ENCODE results near the gene RNF25. TPM values are rescaled to one million over a fixed set of nuclear protein-coding genes. Genes with fewer than 3 reads are reported as not detected.

Gene RNF25
- total RNA-seq, 1 donor from 2014 or later: 15.3 TPM

- DNase-seq (ENCODE audit: missing footprints) (no peak), ATAC-seq (no peak)
- intact Hi-C loops (cut with DNase I): no loop called here
These were observed 29.0 kb downstream of the RNF25 start for GRCh38 chr2:218642786-218643185.

GRCh38 chr2:218642121-218642656 is 29.6 kb downstream of the RNF25 start:
- no peak for ATAC-seq
- DNase-seq (ENCODE audit: missing footprints): no peak
- intact Hi-C loops (cut with DNase I): no loop called here

GRCh38 chr2:218638372-218638771 is 33.4 kb downstream of the RNF25 start:
- no peak for DNase-seq (ENCODE audit: missing footprints)
- no peak for ATAC-seq

GRCh38 chr2:218635719-218636118 is 36.1 kb downstream of the RNF25 start:
- ATAC-seq: no peak
- no peak for DNase-seq (ENCODE audit: missing footprints)
- intact Hi-C loops (cut with DNase I): no loop called here

More at GRCh38 chr2:218638372-218638771, 33.4 kb downstream of the RNF25 start:
- intact Hi-C loops (cut with DNase I): no loop called here

- DNase-seq (ENCODE audit: missing footprints): no peak
- intact Hi-C loops (cut with DNase I): no loop called here
- ATAC-seq: no peak
These were observed 40.0 kb downstream of the RNF25 start for GRCh38 chr2:218631837-218632236.

- ATAC-seq (peak; percentile 16), DNase-seq (ENCODE audit: missing footprints) (no peak)
- intact Hi-C loops (cut with DNase I): no loop called here
These were observed 43.9 kb downstream of the RNF25 start for GRCh38 chr2:218627939-218628338.

GRCh38 chr2:218626369-218626768 is 45.4 kb downstream of the RNF25 start:
- no peak for ATAC-seq
- no peak for DNase-seq (ENCODE audit: missing footprints)
- intact Hi-C loops (cut with DNase I): no loop called here

- DNase-seq (ENCODE audit: missing footprints) (no peak), ATAC-seq (no peak)
- intact Hi-C loops (cut with DNase I): no loop called here
These were observed 48.5 kb downstream of the RNF25 start for GRCh38 chr2:218623366-218623705.

- DNase-seq (ENCODE audit: missing footprints) (no peak), ATAC-seq (peak; percentile 31)
- intact Hi-C loops (cut with DNase I): no loop called here
These were observed 49.0 kb downstream of the RNF25 start for GRCh38 chr2:218622606-218623365.

- no peak for ATAC-seq
- DNase-seq (ENCODE audit: missing footprints): no peak
- intact Hi-C loops (cut with DNase I): no loop called here
These were observed 50.8 kb downstream of the RNF25 start for GRCh38 chr2:218621007-218621406.

- ATAC-seq (no peak), DNase-seq (ENCODE audit: missing footprints) (no peak)
- intact Hi-C loops (cut with DNase I): no loop called here
These were observed 53.5 kb downstream of the RNF25 start for GRCh38 chr2:218618102-218618860.

- DNase-seq (ENCODE audit: missing footprints) (no peak), ATAC-seq (no peak)
- intact Hi-C loops (cut with DNase I): no loop called here
These were observed 55.9 kb downstream of the RNF25 start for GRCh38 chr2:218615868-218616315.

Other genes with a start within 250 kb of the RNF25 start
- 7.0 TPM for gene USP37, start 103.7 kb downstream of the RNF25 start, total RNA-seq
- gene CNOT9, start 103.2 kb downstream of the RNF25 start, total RNA-seq: 15.7 TPM
- gene PLCD4, start 64.1 kb downstream of the RNF25 start, total RNA-seq: 0.43 TPM
- gene ZNF142, start 12.4 kb downstream of the RNF25 start, total RNA-seq: 18.6 TPM
- gene BCS1L, start 12.3 kb downstream of the RNF25 start, total RNA-seq: 51.1 TPM
- gene STK36, start 84 bp upstream of the RNF25 start, total RNA-seq: 7.5 TPM
- gene TTLL4, start 38.8 kb upstream of the RNF25 start, total RNA-seq: 8.4 TPM
- gene CYP27A1, start 110.1 kb upstream of the RNF25 start, total RNA-seq: 12.5 TPM
- gene PRKAG3, start 159.8 kb upstream of the RNF25 start, total RNA-seq: not detected
- gene WNT6, start 187.8 kb upstream of the RNF25 start, total RNA-seq: 2.1 TPM
- not detected for gene WNT10A, start 208.8 kb upstream of the RNF25 start, total RNA-seq

All from Right ventricle myocardium inferior (tissue), 1 donor.